HG02759 (cell line): ENCODE data around the gene MACROD2.
"Not testable (repeated sequence)": the region's sequence is repeated elsewhere in the genome, so short reads cannot be mapped to it uniquely, and the experiment has no call there.

Experiments used
- ATAC-seq: cut with Tn5 transposase; IDR thresholded peaks from one replicate; pipeline ENCODE4 v1.9.1; 2021; ENCODE audit warnings: mild to moderate bottlenecking, moderate library complexity; ENCODE audit not compliant: unreplicated experiment

Gene MACROD2

GRCh38 chr20:14259689-14260088 is 264.4 kb downstream of the MACROD2 start:
- ATAC-seq: no peak

- ATAC-seq: no peak
Measured at GRCh38 chr20:14260367-14260766, 265.1 kb downstream of the MACROD2 start.

GRCh38 chr20:14264869-14265268 is 269.6 kb downstream of the MACROD2 start:
- ATAC-seq: no peak

- ATAC-seq: no peak
Measured at GRCh38 chr20:14266246-14266645, 270.9 kb downstream of the MACROD2 start.

- ATAC-seq: not testable (repeated sequence)
Measured at GRCh38 chr20:14270751-14271150, 275.4 kb downstream of the MACROD2 start.

GRCh38 chr20:14282140-14282539 is 286.8 kb downstream of the MACROD2 start:
- no peak for ATAC-seq

GRCh38 chr20:14284443-14284842 is 289.1 kb downstream of the MACROD2 start:
- no peak for ATAC-seq

GRCh38 chr20:14288341-14289330 is 293.3 kb downstream of the MACROD2 start:
- no peak for ATAC-seq

GRCh38 chr20:14291502-14291901 is 296.2 kb downstream of the MACROD2 start:
- no peak for ATAC-seq

- ATAC-seq: peak; percentile 53
Measured at GRCh38 chr20:14295238-14295637, 299.9 kb downstream of the MACROD2 start.

GRCh38 chr20:14295770-14296309 is 300.5 kb downstream of the MACROD2 start:
- no peak for ATAC-seq

GRCh38 chr20:14299831-14300230 is 304.5 kb downstream of the MACROD2 start:
- ATAC-seq: no peak

GRCh38 chr20:14303106-14303505 is 307.8 kb downstream of the MACROD2 start:
- ATAC-seq: no peak

- no peak for ATAC-seq
Measured at GRCh38 chr20:14303651-14304050, 308.3 kb downstream of the MACROD2 start.

- ATAC-seq: no peak
Measured at GRCh38 chr20:14304472-14304871, 309.2 kb downstream of the MACROD2 start.

GRCh38 chr20:14307956-14308355 is 312.6 kb downstream of the MACROD2 start:
- no peak for ATAC-seq

GRCh38 chr20:14310977-14311627 is 315.8 kb downstream of the MACROD2 start:
- ATAC-seq: no peak

GRCh38 chr20:14312001-14312400 is 316.7 kb downstream of the MACROD2 start:
- ATAC-seq: no peak

GRCh38 chr20:14313341-14314020 is 318.2 kb downstream of the MACROD2 start:
- no peak for ATAC-seq

- no peak for ATAC-seq
Measured at GRCh38 chr20:14319704-14320103, 324.4 kb downstream of the MACROD2 start.

- ATAC-seq: no peak
Measured at GRCh38 chr20:14331646-14332045, 336.3 kb downstream of the MACROD2 start.
